D721Med (cell line): ENCODE data around the gene HADHB.
"Not testable (repeated sequence)": the region's sequence is repeated elsewhere in the genome, so short reads cannot be mapped to it uniquely, and the experiment has no call there.

Experiments used
- DNase-seq: peaks from one replicate; pipeline ENCODE4 v3.0.0; 2011; ENCODE audit warnings: low spot score; ENCODE audit not compliant: insufficient read length
- FAIRE-seq: peaks from 2 replicates; lab custom pipeline; 2011; peaks lifted over from hg19 to GRCh38; lab: Jason Lieb, UNC
- CTCF ChIP-seq: IDR thresholded peaks from 2 replicates; pipeline ENCODE4 v1.5.1; 2012; ENCODE audit warnings: mild to moderate bottlenecking, control low read depth; ENCODE audit not compliant: insufficient read depth; ENCODE audit errors: missing control alignments

Gene HADHB

DNA sequence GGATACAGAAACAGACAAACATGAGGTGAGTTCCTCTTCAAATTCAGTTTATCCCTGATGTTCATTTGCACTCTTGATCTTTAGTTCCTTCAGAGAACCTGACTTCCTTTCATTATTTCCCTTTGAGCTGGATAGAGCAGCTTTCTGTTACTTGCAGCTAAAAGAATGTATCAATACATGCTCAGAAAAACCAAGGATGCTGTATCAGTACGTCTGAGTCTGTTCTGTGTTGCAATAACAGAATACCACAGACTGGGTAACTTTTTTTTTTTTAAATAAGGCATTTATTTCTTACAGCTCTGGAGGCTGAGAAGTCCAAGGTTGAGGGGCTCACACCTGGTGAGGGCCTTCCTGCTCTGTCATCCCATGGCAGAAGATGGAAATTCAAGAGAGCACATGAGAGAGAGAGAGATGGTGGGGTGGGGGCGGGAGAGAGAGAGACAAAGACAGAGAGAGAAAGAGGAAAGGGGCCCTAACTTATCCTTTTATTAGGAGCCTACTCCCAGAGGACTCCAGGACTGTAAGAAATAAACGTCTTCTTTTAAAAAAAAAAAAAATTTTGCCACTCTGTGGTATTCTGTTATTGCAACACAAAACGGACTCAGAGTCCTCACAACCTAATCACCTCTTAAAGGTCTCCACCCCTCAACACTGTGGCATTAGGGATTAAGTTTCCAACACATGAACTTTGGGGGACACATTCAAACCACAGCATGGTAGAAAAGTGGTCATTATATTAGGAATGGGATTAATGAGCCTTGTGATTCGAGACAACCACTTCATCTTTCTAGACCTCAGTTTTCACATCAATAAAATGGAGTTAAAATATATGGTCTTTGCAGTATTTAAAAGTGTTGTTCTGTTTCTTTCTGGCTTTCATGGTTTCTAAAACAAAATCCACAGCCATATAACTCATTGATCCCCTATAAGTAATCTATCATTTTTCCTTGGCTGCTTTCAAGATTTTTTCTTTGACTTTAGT lies 82.8 kb downstream of the HADHB start:
- FAIRE-seq = no peak
- TF ChIP-seq CTCF = no peak
- no peak for DNase-seq

DNA sequence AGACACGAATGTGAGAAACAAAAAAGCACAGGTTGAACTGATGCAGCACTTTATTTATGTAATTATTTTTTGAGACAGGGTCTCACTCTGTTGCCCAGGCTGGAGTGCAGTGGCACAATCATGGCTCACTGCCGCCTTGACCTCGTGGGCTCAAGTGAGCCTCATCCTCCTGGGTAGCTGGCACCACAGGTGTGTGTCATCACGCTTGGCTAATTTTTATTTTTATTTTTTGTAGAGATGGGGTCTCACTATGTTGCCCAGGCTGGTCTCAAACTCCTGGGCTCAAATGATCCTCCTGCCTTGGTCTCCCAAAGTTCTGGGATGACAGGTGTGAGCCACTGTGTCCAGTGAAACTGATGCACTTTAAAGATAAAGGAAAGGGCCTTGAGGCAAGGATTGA lies 84.3 kb downstream of the HADHB start:
- FAIRE-seq, DNase-seq: not testable (repeated sequence)

DNA sequence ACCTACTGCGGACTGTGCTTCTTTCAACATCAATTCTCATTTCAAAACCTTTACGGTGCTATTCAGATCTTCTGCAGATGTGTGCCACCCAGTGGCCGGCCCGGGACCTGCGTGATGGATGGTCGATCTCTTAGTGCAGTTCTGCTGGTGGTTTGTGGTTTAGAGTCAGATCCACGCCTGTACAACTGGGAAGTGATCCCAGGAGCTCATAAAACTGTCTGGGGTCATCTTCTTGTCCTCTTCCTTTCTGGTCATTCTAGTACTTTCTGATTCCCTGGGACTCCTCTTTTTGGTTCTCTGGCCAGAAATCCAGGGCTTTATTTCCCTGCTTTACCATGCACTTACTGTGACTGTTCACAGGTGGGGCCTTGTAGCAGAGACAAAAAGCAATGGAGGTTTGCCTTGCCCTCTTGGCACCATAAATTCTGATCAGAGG lies 85.4 kb downstream of the HADHB start:
- DNase-seq = no peak
- peak; percentile 91 for TF ChIP-seq CTCF
- peak; percentile 48 for FAIRE-seq

DNA sequence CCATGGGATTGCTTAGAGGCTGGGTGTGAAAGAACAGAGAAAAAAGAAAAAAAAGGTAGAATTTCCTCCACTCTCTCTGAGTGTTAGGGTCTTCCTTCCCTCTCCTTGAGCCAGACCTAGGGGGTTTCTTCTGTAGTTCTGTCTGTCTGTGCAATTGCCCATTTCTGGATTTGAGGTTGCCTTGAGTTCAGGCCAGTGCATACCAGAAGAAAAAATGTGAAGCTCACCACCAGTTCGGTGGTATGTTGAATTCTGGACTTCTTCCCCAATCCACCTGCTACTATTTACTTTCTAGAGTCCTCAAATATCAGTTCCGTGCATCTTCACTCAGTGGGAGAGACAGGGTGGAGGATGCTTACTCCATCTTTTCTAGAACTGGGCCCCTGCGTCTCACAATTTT lies 85.9 kb downstream of the HADHB start:
- FAIRE-seq = no peak
- no peak for TF ChIP-seq CTCF
- DNase-seq = no peak

- not testable (repeated sequence) for FAIRE-seq, DNase-seq
Observed at GRCh38 chr2:26331321-26331720, 86.6 kb downstream of the HADHB start.

DNA sequence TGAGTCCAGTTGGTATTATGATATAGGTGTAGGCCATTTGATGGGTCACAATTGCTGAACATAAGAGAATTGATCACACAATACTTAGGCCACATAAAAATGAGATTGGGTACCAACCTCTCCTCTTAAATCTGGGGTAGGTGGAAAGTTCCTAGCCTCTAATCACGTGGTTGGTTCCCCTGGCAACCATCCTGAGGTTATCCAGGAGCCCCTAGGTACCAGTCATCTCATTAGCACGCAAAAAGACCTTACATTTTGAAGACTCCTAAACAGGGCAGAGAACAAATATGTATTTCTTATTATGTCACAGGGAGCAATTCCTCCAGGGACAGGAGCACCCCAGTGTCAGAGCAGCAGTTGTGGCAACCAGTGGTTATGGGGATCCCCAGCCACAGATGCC lies 88.6 kb downstream of the HADHB start:
- TF ChIP-seq CTCF = no peak
- no peak for DNase-seq

DNA sequence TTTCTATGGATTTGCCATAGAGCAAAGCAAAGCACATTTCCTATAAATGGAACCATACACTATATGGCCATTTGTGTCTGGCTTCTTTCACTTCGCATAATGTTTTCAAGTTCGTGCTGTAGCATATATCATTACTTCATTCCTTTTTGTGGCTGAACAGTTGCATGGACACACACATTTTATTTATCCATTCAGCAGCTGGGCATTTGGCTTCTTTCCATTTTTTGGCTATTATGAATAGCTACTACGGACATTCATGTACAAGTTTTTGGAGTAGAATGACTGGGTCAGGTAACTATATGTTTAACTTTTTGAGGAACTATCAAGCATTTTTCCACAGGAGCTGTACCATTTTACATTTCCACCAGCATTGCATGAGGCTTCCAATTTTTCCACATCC lies 90.5 kb downstream of the HADHB start:
- no peak for TF ChIP-seq CTCF
- FAIRE-seq (no peak), DNase-seq (no peak)

More for the DNA sequence above, 88.6 kb downstream of the HADHB start:
- no peak for FAIRE-seq

GRCh38 chr2:26336719-26337118 lies 92.0 kb downstream of the HADHB start:
- FAIRE-seq = no peak
- no peak for DNase-seq
- no peak for TF ChIP-seq CTCF
